Retina (tissue), 1 donor: ENCODE measurements around the gene ARPC4.
A peak's percentile ranks its signal among the peaks of the same experiment; 100 is the strongest.

ENCODE experiments used
- DNase-seq: peaks from one replicate; pipeline ENCODE4 v3.0.0-alpha.2; 2016

Gene ARPC4

DNA sequence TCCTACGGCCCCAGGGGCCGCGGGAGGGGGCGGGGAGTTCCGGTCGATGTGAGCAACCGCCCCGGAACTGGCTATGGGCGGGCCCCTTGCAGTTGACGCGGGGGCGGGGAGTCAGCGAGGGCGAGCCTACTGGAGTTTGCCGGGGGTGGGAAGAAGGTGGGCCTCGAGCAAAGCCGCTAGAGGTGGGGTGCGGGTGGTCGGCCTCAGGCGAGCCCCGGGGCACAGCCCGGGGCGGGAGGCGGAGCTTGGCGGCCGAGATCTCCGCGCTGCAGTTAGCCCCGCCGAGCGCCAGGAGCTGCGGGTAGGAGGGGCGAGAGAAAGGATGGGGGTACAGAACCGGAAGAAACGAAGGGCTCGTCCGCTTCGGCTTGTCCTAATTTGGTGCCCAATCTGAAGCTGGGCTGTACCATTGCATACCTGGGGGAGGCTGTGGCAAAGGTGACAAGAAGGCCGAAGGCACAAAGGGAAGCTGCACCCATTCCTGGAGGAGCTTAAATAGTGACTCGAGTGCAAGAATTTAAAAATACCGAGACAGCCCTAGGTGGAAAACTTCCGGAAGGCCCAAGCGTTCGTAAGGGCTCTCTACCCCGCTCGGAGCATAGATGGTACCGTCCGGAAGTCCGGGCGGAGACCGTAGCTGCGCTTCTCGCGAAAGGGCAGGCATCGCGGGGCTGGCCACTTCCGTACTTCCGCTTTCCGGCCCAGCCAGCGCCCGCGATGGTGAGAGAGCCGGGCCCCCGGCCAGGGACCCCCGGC is at the start of gene ARPC4, which contains the start of gene TADA3:
Gene ARPC4, plus strand, starts transcription at position 678 of the 756 bp plus-strand sequence. Its CDS starts 40 bp downstream, at position 718.
Gene TADA3, minus strand, starts transcription at position 69 of the 756 bp plus-strand sequence. CDS start 1,007 bp downstream, outside the sequence.
- peak; percentile 99 for DNase-seq

- DNase-seq, result no peak
These were observed 49.3 kb upstream of the ARPC4 start for GRCh38 chr3:9743548-9743947.

DNA sequence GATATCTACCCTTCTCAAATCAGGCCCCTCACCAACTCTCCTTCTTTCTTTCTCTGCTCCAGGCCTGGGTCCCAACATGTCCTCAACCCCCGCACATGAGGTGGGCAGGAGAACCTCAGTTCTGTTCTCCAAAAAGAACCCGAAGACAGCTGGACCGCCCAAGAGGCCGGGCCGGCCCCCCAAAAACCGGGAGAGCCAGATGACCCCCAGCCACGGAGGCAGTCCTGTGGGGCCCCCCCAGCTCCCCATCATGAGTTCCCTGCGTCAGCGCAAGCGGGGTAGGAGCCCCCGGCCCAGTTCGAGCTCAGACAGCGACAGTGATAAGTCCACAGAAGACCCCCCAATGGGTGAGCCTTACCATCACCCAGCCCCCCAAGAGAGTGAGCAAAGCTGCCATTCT is 48.7 kb upstream of the ARPC4 start:
- DNase-seq, result no peak

- no peak for DNase-seq
These were observed 47.4 kb upstream of the ARPC4 start for GRCh38 chr3:9745521-9745920.

- DNase-seq, result no peak
These were observed 46.6 kb upstream of the ARPC4 start for GRCh38 chr3:9746330-9746729.

- no peak for DNase-seq
These were observed 45.6 kb upstream of the ARPC4 start for GRCh38 chr3:9747267-9747666.

- no peak for DNase-seq
These were observed 44.9 kb upstream of the ARPC4 start for GRCh38 chr3:9748031-9748430.

GRCh38 chr3:9749296-9749644 is 43.6 kb upstream of the ARPC4 start:
- no peak for DNase-seq

- DNase-seq, result peak; percentile 97
These were observed 43.0 kb upstream of the ARPC4 start, which contains the start of gene OGG1 for GRCh38 chr3:9749645-9750555. OGG1 (plus strand) TSS chr3:9749952; CDS start chr3:9750287, 335 bp downstream.

- DNase-seq, result peak; percentile 29
These were observed 42.1 kb upstream of the ARPC4 start for GRCh38 chr3:9750556-9751411.

DNA sequence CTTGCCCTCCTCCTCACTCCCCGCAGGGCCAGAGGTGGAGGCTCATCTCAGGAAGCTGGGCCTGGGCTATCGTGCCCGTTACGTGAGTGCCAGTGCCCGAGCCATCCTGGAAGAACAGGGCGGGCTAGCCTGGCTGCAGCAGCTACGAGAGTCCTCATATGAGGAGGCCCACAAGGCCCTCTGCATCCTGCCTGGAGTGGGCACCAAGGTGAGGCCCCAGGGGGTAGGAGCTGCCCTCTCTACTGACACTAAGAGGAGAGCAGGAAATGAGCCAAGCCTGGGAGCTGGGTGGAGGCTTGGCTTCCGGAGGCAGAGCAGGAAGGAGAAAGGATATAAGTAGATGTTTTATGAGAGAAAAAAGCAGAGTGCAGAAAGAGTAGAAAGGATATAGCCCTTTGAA is 38.2 kb upstream of the ARPC4 start:
- no peak for DNase-seq

- no peak for DNase-seq
These were observed 35.5 kb upstream of the ARPC4 start for GRCh38 chr3:9757427-9757826.

GRCh38 chr3:9760779-9761505 is 31.9 kb upstream of the ARPC4 start:
- DNase-seq, result no peak

DNA sequence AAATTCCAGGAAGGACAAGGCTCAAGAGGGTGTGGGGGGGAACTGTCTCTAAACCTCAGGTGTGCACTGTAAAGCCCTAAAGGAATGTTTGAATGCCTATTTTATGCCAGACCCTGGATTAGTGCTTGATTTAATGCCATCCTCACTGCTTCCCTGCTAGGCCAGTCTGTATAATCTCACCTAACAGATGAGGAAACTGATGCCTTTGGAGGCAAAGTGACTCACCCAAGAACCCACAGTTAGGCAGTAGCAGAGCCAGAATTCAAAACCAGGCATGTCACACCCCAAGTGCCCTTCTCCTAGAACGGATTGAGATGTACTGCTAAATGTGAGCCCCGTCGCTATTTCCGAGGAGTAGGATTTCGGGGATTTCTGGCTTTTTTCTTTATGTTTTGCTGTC is 31.0 kb upstream of the ARPC4 start:
- DNase-seq, result no peak

- no peak for DNase-seq
These were observed 30.0 kb upstream of the ARPC4 start for GRCh38 chr3:9762871-9763270.

DNA sequence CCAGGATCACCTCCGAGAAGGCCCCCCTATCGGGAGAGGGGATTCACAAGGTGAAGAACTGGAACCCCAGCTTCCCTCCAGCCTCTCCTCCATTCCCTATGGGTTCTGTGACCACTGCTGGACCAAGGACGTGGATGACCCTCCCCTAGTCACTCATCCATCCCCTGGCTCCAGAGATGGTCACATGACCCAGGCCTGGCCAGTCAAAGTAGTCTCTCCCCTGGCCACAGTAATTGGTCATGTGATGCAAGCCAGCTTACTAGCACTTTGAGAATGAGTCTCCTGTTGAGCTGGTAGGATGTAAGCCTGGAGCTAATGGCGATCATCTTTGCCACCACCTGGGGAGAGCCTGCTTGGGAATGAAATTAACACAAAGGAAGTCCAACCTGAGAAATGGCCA is 27.0 kb upstream of the ARPC4 start:
- DNase-seq, result no peak

DNA sequence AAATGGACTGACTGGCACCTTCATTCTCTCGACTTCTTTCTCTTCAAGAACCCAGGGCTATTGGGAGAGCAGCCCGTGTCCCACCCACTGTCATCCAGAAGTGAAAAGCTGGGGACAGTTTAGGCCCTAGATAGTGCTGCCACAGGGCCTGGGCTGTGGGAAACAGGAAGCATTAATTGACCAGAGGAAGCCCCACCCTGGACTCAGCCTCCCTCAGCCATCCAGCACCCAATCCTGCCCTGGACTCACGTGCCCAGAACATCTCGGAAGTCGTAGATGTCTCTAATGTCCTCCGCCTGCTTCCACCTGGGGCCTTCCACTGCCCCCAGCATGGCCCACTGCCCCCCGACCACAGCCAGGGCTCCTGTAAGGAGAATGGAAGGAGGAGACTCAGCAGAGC is 25.5 kb upstream of the ARPC4 start:
- DNase-seq, result no peak

DNA sequence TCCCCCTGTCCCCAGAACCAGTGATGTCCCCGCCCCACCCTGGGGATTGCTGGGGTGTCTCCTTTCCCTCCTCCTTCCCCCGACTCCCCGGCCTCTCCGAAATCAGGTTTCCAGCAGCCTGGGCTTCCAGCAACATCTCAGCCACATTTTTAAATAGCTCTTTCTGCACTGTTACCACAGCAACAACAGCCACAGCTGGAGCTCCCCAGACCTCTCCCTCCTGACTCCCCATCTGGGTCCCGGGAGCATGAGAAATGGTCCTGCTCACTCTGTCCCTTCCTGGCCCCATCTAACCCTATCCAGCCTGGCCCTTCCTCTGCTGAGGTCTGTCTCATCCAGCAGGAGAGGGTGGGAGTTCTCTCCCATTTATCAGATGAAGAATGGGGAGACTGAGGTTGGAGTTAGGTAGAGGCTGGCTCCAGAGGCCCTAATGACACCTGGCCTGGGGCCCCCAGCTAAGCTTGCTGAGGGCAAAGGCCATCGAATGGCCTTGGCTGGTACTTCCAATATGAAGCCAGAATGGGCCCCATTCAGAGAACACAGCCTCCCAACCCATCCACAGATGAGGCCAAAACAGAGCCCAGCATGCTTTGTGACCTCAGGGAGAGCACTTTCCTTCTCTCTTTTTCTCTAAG is 24.6 kb upstream of the ARPC4 start:
- no peak for DNase-seq

DNA sequence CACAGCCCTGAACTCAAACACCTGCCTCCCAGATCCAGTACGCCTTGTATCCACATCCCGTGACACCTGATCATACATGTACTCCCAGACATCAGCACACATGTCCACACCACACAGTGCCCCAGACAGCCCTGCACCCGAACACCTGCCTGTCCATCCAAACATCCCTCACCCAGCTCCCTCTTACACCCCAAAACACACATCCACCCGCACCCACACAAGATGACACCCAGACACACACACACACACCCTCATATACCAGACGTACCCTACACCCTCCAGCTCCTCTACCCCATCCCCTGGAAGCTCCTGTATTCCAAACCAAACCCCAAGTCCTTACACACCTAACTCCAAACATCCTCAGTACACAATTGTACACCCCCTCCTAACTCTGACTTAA is 23.9 kb upstream of the ARPC4 start:
- no peak for DNase-seq

DNA sequence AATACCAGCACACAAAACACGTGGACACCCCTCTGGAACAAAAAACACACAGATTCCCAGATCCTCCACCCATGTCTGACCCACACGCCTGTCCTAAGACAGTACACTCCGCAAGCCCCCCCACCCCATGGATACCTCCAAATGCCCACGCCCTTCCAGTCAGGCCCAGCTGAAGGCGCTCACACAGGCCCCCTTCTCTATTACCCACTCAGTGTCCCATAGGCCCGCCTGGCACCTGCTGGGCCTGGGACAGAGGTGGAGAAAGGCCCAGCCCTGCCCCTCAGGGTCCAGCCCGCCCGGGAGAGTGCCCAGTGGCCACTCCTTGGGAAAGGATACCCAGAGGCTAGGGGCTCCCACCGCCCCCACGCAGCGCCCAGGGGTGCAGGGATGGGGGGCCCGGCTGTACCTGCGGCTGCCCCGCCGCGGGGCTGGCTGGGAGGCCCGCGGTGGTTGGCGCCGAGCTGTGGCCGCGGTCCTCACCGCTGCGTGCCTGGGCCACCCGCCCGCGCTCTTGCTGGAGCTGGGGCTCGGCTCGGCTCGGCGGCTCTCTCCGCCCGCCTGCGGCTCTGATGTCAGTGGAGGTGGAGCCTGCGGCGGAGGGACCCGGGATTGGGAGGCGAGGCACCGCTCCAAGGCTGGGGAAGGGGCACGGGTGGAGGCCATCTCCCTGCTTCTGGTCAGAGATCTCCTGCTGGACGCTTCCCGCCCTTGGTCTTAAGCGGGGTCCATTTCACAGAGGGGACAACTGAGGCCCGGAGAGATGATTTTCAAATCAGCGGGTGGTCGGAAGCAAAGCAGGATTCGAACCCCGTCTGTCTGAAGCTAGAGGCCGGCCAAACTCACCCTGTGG is 23.2 kb upstream of the ARPC4 start, which contains the start of gene CAMK1:
Gene CAMK1, minus strand, starts transcription at position 522 of the 850 bp plus-strand sequence. CDS start 2,198 bp downstream, outside the sequence.
- peak; percentile 80 for DNase-seq
